Activated naive CD8-positive, alpha-beta T cell treated with anti-CD3 and anti-CD28 coated beads for 36 hours (primary cell): Measurements from ENCODE around the gene FAT1. TPM values are rescaled to one million over a fixed set of nuclear protein-coding genes. Genes with fewer than 3 reads are reported as not detected.
"Not testable (repeated sequence)": the region's sequence is repeated elsewhere in the genome, so short reads cannot be mapped to it uniquely, and the experiment has no call there.

ENCODE experiments used
- DNase-seq: peaks from one replicate; pipeline ENCODE4 v3.0.0; 2021
- H3K27ac Mint-ChIP-seq: one replicate; pipeline ENCODE4 v1.8.0; 2022; ENCODE audit warnings: mild to moderate bottlenecking, moderate library complexity, mixed read lengths
- H3K27me3 Mint-ChIP-seq: one replicate; pipeline ENCODE4 v1.8.0; 2022; ENCODE audit warnings: mild to moderate bottlenecking, mixed read lengths
- H3K36me3 Mint-ChIP-seq: one replicate; pipeline ENCODE4 v1.8.0; 2021; ENCODE audit warnings: mild to moderate bottlenecking, mixed read lengths
- H3K4me1 Mint-ChIP-seq: one replicate; pipeline ENCODE4 v1.8.0; 2021; ENCODE audit warnings: mixed read lengths
- H3K4me3 Mint-ChIP-seq: one replicate; pipeline ENCODE4 v1.8.0; 2022; ENCODE audit warnings: mild to moderate bottlenecking, moderate library complexity, mixed read lengths
- H3K9me3 Mint-ChIP-seq: one replicate; pipeline ENCODE4 v1.8.0; 2022; ENCODE audit warnings: mixed read lengths
- total RNA-seq, 2 experiments: library from RNA; stranded (reverse); gene quantifications; one replicate each; pipeline ENCODE4 v1.2.3, GENCODE V29; 2021

The FAT1 gene
- total RNA-seq, 2 experiments from 2014 or later = 0.02 TPM; not detected in 1

GRCh38 chr4:186684220-186684619 is 39.4 kb downstream of the FAT1 start:
- no peak overlapping the region for H3K4me3 Mint-ChIP-seq
- H3K4me1 Mint-ChIP-seq = no peaks in the 10 kb centered on the region
- no peaks in the 10 kb centered on the region for H3K36me3 Mint-ChIP-seq
- no peaks in the 10 kb centered on the region for H3K27me3 Mint-ChIP-seq
- no peaks in the 10 kb centered on the region for H3K9me3 Mint-ChIP-seq
- no peak for DNase-seq
- H3K27ac Mint-ChIP-seq = no peak overlapping the region

GRCh38 chr4:186680641-186681040 is 43.0 kb downstream of the FAT1 start:
- Mint-ChIP-seq H3K4me3 (no peak overlapping the region), H3K36me3 (no peaks in the 10 kb centered on the region), H3K4me1 (no peaks in the 10 kb centered on the region), H3K27ac (no peak overlapping the region), H3K27me3 (no peaks in the 10 kb centered on the region), H3K9me3 (no peaks in the 10 kb centered on the region)
- DNase-seq = no peak

GRCh38 chr4:186676531-186677161 is 47.0 kb downstream of the FAT1 start:
- H3K4me1 Mint-ChIP-seq = no peaks in the 10 kb centered on the region
- DNase-seq = no peak
- H3K36me3 Mint-ChIP-seq = no peaks in the 10 kb centered on the region
- H3K4me3 Mint-ChIP-seq = no peak overlapping the region
- no peaks in the 10 kb centered on the region for H3K27me3 Mint-ChIP-seq
- no peaks in the 10 kb centered on the region for H3K9me3 Mint-ChIP-seq
- H3K27ac Mint-ChIP-seq = no peak overlapping the region

GRCh38 chr4:186669735-186670134 is 53.9 kb downstream of the FAT1 start:
- Mint-ChIP-seq H3K4me1 (no peaks in the 10 kb centered on the region), H3K27ac (no peak overlapping the region), H3K4me3 (no peak overlapping the region), H3K36me3 (no peaks in the 10 kb centered on the region), H3K9me3 (no peaks in the 10 kb centered on the region), H3K27me3 (peaks cover 4% of the 10 kb centered on the region)
- DNase-seq = no peak

GRCh38 chr4:186669159-186669731 is 54.4 kb downstream of the FAT1 start:
- H3K36me3 Mint-ChIP-seq = no peaks in the 10 kb centered on the region
- H3K27ac Mint-ChIP-seq = no peak overlapping the region
- peaks cover 4% of the 10 kb centered on the region for H3K27me3 Mint-ChIP-seq
- no peaks in the 10 kb centered on the region for H3K4me1 Mint-ChIP-seq
- no peak overlapping the region for H3K4me3 Mint-ChIP-seq
- H3K9me3 Mint-ChIP-seq = no peaks in the 10 kb centered on the region
- DNase-seq = no peak

- Mint-ChIP-seq H3K27ac (no peak overlapping the region), H3K4me3 (no peak overlapping the region), H3K9me3 (no peaks in the 10 kb centered on the region), H3K4me1 (no peaks in the 10 kb centered on the region), H3K36me3 (no peaks in the 10 kb centered on the region), H3K27me3 (peaks cover 4% of the 10 kb centered on the region)
- no peak for DNase-seq
These were observed 56.9 kb downstream of the FAT1 start for GRCh38 chr4:186666750-186667149.

GRCh38 chr4:186666252-186666651 is 57.4 kb downstream of the FAT1 start:
- Mint-ChIP-seq H3K36me3 (no peaks in the 10 kb centered on the region), H3K9me3 (no peaks in the 10 kb centered on the region), H3K27me3 (peaks cover 4% of the 10 kb centered on the region), H3K4me3 (no peak overlapping the region), H3K4me1 (no peaks in the 10 kb centered on the region), H3K27ac (no peak overlapping the region)
- no peak for DNase-seq

GRCh38 chr4:186660403-186660802 is 63.3 kb downstream of the FAT1 start:
- no peaks in the 10 kb centered on the region for H3K27me3 Mint-ChIP-seq
- no peaks in the 10 kb centered on the region for H3K36me3 Mint-ChIP-seq
- H3K27ac Mint-ChIP-seq = no peak overlapping the region
- no peak for DNase-seq
- no peaks in the 10 kb centered on the region for H3K9me3 Mint-ChIP-seq
- H3K4me3 Mint-ChIP-seq = no peak overlapping the region
- H3K4me1 Mint-ChIP-seq = no peaks in the 10 kb centered on the region

GRCh38 chr4:186659935-186660334 is 63.7 kb downstream of the FAT1 start:
- Mint-ChIP-seq H3K4me3 (no peak overlapping the region), H3K9me3 (no peaks in the 10 kb centered on the region), H3K27ac (no peak overlapping the region), H3K36me3 (no peaks in the 10 kb centered on the region), H3K27me3 (no peaks in the 10 kb centered on the region), H3K4me1 (no peaks in the 10 kb centered on the region)
- no peak for DNase-seq

GRCh38 chr4:186659456-186659855 is 64.2 kb downstream of the FAT1 start:
- not testable (repeated sequence) for H3K9me3 Mint-ChIP-seq, H3K4me1 Mint-ChIP-seq, H3K36me3 Mint-ChIP-seq, H3K27ac Mint-ChIP-seq, DNase-seq, H3K27me3 Mint-ChIP-seq, H3K4me3 Mint-ChIP-seq

GRCh38 chr4:186658657-186659056 is 65.0 kb downstream of the FAT1 start:
- Mint-ChIP-seq H3K9me3 (no peaks in the 10 kb centered on the region), H3K27me3 (no peaks in the 10 kb centered on the region), H3K36me3 (no peaks in the 10 kb centered on the region), H3K4me3 (no peak overlapping the region), H3K4me1 (no peaks in the 10 kb centered on the region), H3K27ac (peak overlapping the region; percentile 28)
- no peak for DNase-seq

GRCh38 chr4:186657764-186658163 is 65.9 kb downstream of the FAT1 start:
- no peaks in the 10 kb centered on the region for H3K9me3 Mint-ChIP-seq
- H3K36me3 Mint-ChIP-seq = no peaks in the 10 kb centered on the region
- H3K4me3 Mint-ChIP-seq = no peak overlapping the region
- no peaks in the 10 kb centered on the region for H3K4me1 Mint-ChIP-seq
- H3K27ac Mint-ChIP-seq = no peak overlapping the region
- DNase-seq = no peak
- no peaks in the 10 kb centered on the region for H3K27me3 Mint-ChIP-seq

- Mint-ChIP-seq H3K4me3 (no peak overlapping the region), H3K4me1 (no peaks in the 10 kb centered on the region), H3K27me3 (peaks cover 4% of the 10 kb centered on the region), H3K27ac (no peak overlapping the region), H3K36me3 (no peaks in the 10 kb centered on the region), H3K9me3 (peaks cover 1% of the 10 kb centered on the region)
- DNase-seq = no peak
These were observed 69.7 kb downstream of the FAT1 start for GRCh38 chr4:186653969-186654368.

- H3K27ac Mint-ChIP-seq = no peak overlapping the region
- H3K4me3 Mint-ChIP-seq = no peak overlapping the region
- peaks cover 1% of the 10 kb centered on the region for H3K9me3 Mint-ChIP-seq
- no peaks in the 10 kb centered on the region for H3K4me1 Mint-ChIP-seq
- DNase-seq = no peak
- H3K27me3 Mint-ChIP-seq = peaks cover 4% of the 10 kb centered on the region
- no peaks in the 10 kb centered on the region for H3K36me3 Mint-ChIP-seq
These were observed 72.0 kb downstream of the FAT1 start for GRCh38 chr4:186651624-186652023.

- H3K9me3 Mint-ChIP-seq = peaks cover 1% of the 10 kb centered on the region
- H3K36me3 Mint-ChIP-seq = no peaks in the 10 kb centered on the region
- H3K4me1 Mint-ChIP-seq = no peaks in the 10 kb centered on the region
- DNase-seq = no peak
- peaks cover 4% of the 10 kb centered on the region for H3K27me3 Mint-ChIP-seq
- H3K27ac Mint-ChIP-seq = no peak overlapping the region
- H3K4me3 Mint-ChIP-seq = no peak overlapping the region
These were observed 72.5 kb downstream of the FAT1 start for GRCh38 chr4:186651181-186651603.

- Mint-ChIP-seq H3K36me3 (no peaks in the 10 kb centered on the region), H3K27me3 (peaks cover 4% of the 10 kb centered on the region), H3K4me3 (no peak overlapping the region), H3K9me3 (peaks cover 4% of the 10 kb centered on the region), H3K4me1 (no peaks in the 10 kb centered on the region), H3K27ac (no peak overlapping the region)
- no peak for DNase-seq
These were observed 73.1 kb downstream of the FAT1 start for GRCh38 chr4:186650401-186651180.
